Thyroid gland (tissue), 4 donors: ENCODE results near the gene DNAJC3.
A peak's percentile ranks its signal among the peaks of the same experiment; 100 is the strongest.

Source experiments
- POLR2A ChIP-seq, 2 donors: fragments of 450-650 bp; IDR thresholded peaks; one replicate each; pipeline ENCODE4 v1.6.1; 2017; ENCODE audit warnings: antibody characterized with exemption in 2 of 2, mild to moderate bottlenecking in 2 of 2, moderate library complexity in 1 of 2
- TF ChIP-seq, protein P1 (sequence below), 6 experiments: fragments of 200-600 bp in 3 of 6; fragments of 450-650 bp in 3 of 6; sonication (generic) in 3 of 6; IDR thresholded peaks; one replicate each; pipeline ENCODE4 v1.5.1; 2016 to 2019; ENCODE audit warnings: antibody characterized with exemption in 6 of 6, mild to moderate bottlenecking in 2 of 6, inconsistent platforms in 1 of 6, moderate library complexity in 1 of 6

DNA sequence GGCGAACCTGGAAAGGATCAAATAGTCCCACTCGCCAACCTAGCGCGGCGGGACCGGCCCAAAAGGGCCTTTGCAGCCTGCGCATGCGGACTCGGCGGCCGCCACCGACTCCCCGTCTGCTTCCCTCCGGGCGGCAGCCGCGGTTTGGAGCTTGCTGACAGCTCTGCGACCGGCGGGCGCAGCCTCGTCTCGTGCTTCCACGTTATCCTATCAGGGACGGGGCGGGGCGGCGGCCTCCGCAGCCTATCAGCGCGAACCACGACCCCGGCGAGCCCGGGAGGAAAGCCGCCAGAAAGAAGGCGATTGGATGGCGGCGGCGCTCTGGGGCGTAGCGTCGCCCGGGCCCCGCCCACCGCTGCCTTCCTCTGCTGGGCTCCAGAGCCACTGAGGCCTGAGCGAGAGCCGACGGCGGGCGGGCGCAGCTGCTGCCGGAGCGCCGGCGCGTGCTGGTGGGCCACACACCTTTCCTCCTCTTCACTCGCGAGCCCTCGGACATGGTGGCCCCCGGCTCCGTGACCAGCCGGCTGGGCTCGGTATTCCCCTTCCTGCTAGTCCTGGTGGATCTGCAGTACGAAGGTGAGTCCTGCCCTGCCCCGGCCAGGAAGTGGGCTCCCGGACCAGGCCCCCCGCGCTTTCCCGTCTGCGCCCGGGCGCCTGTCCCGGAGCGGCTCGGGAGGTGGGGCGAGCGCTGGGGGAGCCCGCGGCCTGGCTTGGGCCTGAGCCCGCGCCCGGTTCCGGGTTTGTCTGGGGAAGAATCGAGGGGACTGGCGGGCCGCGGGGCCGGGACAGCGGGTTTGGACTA, at the start of gene DNAJC3:
- TF ChIP-seq, protein P1, sequence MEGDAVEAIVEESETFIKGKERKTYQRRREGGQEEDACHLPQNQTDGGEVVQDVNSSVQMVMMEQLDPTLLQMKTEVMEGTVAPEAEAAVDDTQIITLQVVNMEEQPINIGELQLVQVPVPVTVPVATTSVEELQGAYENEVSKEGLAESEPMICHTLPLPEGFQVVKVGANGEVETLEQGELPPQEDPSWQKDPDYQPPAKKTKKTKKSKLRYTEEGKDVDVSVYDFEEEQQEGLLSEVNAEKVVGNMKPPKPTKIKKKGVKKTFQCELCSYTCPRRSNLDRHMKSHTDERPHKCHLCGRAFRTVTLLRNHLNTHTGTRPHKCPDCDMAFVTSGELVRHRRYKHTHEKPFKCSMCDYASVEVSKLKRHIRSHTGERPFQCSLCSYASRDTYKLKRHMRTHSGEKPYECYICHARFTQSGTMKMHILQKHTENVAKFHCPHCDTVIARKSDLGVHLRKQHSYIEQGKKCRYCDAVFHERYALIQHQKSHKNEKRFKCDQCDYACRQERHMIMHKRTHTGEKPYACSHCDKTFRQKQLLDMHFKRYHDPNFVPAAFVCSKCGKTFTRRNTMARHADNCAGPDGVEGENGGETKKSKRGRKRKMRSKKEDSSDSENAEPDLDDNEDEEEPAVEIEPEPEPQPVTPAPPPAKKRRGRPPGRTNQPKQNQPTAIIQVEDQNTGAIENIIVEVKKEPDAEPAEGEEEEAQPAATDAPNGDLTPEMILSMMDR (IDR thresholded peaks at IDR 0.05) = no peak
- TF ChIP-seq POLR2A (IDR thresholded peaks at IDR 0.05) = peak; percentile 83 to 99
